OCI-LY3 (cell line): ENCODE data around the gene NTN3.

Source experiments
- H2AFZ ChIP-seq: fragments of 200-600, 300-600 bp; shearing (Covaris generic); 2 replicates; pipeline ENCODE4 v1.6.0; 2014; ENCODE audit warnings: antibody characterized with exemption, low read depth, low read length
- H3K27ac ChIP-seq: fragments of 200-600, 300-600 bp; sonication (generic); 2 replicates; pipeline ENCODE4 v1.5.1; 2014; ENCODE audit warnings: mild to moderate bottlenecking, low read length, moderate library complexity, mixed read lengths
- H3K27me3 ChIP-seq: fragments of 200-600, 300-600 bp; sonication (generic); 2 replicates; pipeline ENCODE4 v1.6.1; 2014; ENCODE audit warnings: low read depth, low read length, mixed read lengths
- H3K36me3 ChIP-seq: fragments of 200-600, 300-600 bp; sonication (generic); replicated peaks from 2 replicates; pipeline ENCODE3; 2014; ENCODE audit warnings: low read depth, low read length, mixed read lengths
- H3K4me1 ChIP-seq: fragments of 300-600, 200-600 bp; sonication (generic); 2 replicates; pipeline ENCODE4 v1.6.1; 2014; ENCODE audit warnings: low read length, mixed read lengths
- H3K4me2 ChIP-seq: fragments of 200-600, 300-600 bp; sonication (generic); 2 replicates; pipeline ENCODE4 v1.6.1; 2014; ENCODE audit warnings: low read length, mixed read lengths
- H3K4me3 ChIP-seq: fragments of 300-600, 200-600 bp; sonication (generic); 2 replicates; pipeline ENCODE4 v1.5.1; 2014; ENCODE audit warnings: antibody characterized with exemption, mild to moderate bottlenecking, low read length, moderate library complexity
- H3K79me2 ChIP-seq: fragments of 300-600, 200-600 bp; shearing (Covaris generic); 2 replicates; pipeline ENCODE4 v1.6.1; 2014; ENCODE audit warnings: mild to moderate bottlenecking, low read length, mixed read lengths
- H3K9ac ChIP-seq: fragments of 300-600, 200-600 bp; shearing (Covaris generic); 2 replicates; pipeline ENCODE4 v1.6.0; 2014; ENCODE audit warnings: mild to moderate bottlenecking, low read length, moderate library complexity
- H3K9me3 ChIP-seq: fragments of 200-600, 300-600 bp; shearing (Covaris generic); 2 replicates; pipeline ENCODE4 v1.6.1; 2014; ENCODE audit warnings: low read length, mixed read lengths; ENCODE audit not compliant: insufficient read depth
- H4K20me1 ChIP-seq: fragments of 200-600, 300-600 bp; sonication (generic); 2 replicates; pipeline ENCODE4 v1.6.1; 2016; ENCODE audit warnings: low read length, mixed read lengths; ENCODE audit not compliant: insufficient read depth
- CTCF ChIP-seq: fragments of 200-600, 300-600 bp; sonication (generic); IDR thresholded peaks from 2 replicates; pipeline ENCODE4 v1.5.1; 2014; ENCODE audit warnings: antibody characterized with exemption, low read length, low read depth
- EZH2phosphoT487 ChIP-seq: fragments of 200-600 bp; shearing (Covaris generic); IDR thresholded peaks from 2 replicates; pipeline ENCODE4 v1.6.1; 2018; ENCODE audit warnings: antibody characterized with exemption, mixed run types, low read depth

Gene NTN3

GRCh38 chr16:2469399-2470233 is 1.5 kb upstream of the NTN3 start:
- Histone ChIP-seq H3K27ac (no peak overlapping the region), H4K20me1 (no peaks in the 10 kb centered on the region), H3K4me3 (peak overlapping the region; percentile 72), H3K4me1 (peaks cover 30% of the 10 kb centered on the region), H3K36me3 (no peaks in the 10 kb centered on the region), H3K9ac (peak overlapping the region; percentile 42), H3K4me2 (peak overlapping the region; percentile 77), H3K79me2 (peaks cover 4% of the 10 kb centered on the region; the same call in 1 of the 2 replicates), H2AFZ (no peak overlapping the region), H3K27me3 (peaks cover 25% of the 10 kb centered on the region), H3K9me3 (no peaks in the 10 kb centered on the region)
- TF ChIP-seq CTCF (no peak), EZH2phosphoT487 (no peak)

DNA sequence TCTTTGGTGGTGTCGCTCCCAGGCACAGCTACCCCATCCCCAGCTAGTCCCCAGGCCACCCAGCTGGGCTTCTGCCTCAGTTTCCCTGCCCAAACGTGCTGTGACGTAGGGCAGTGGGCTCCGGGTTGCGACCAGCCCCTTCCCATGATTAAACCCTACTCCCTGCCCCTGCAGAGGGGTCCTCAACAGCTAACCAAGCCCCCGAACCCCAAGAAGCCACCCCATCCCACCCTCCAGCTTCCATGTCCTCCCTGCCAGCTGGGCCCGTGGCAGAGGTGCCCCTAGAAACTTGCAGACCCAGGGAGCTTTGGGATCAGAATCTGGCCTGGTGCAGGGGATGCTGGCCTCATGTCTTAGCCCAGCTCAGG is 879 bp upstream of the NTN3 start:
- no peak overlapping the region for H2AFZ ChIP-seq
- H3K9ac ChIP-seq, result no peak overlapping the region
- H3K27ac ChIP-seq, result no peak overlapping the region
- H3K79me2 ChIP-seq, result peaks cover 4% of the 10 kb centered on the region; the same call in 1 of the 2 replicates
- TF ChIP-seq CTCF (no peak), EZH2phosphoT487 (no peak)
- H3K36me3 ChIP-seq, result no peaks in the 10 kb centered on the region
- no peaks in the 10 kb centered on the region for H4K20me1 ChIP-seq
- H3K4me3 ChIP-seq, result no peak overlapping the region
- H3K4me2 ChIP-seq, result no peak overlapping the region
- no peaks in the 10 kb centered on the region for H3K9me3 ChIP-seq
- peaks cover 25% of the 10 kb centered on the region for H3K27me3 ChIP-seq
- H3K4me1 ChIP-seq, result peaks cover 30% of the 10 kb centered on the region

DNA sequence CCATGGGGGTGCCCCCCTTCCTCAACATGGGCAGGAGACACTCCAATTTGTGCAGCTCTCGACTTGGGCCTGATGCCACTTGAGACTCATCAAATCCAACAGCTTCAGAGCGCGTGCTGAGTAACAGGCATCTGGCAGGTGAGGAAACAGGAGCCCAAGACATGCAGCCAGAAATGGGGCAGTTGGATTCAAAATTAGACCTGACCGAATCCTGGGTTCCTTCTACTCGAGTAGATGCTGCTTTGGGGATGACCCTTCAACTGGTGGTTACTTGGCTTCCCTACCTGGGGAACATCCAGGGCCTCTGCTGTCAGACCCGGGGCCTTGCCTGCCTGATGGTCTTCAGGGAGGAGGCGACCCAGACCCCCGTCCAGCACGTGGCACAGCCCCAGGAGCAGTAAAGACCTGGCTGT is 488 bp upstream of the NTN3 start:
- H3K4me1 ChIP-seq, result peaks cover 30% of the 10 kb centered on the region
- H3K36me3 ChIP-seq, result no peaks in the 10 kb centered on the region
- H3K27ac ChIP-seq, result no peak overlapping the region
- H3K4me3 ChIP-seq, result no peak overlapping the region
- H3K9ac ChIP-seq, result no peak overlapping the region
- H3K9me3 ChIP-seq, result no peaks in the 10 kb centered on the region
- H3K79me2 ChIP-seq, result peaks cover 5% of the 10 kb centered on the region; the same call in 1 of the 2 replicates
- no peak overlapping the region for H2AFZ ChIP-seq
- TF ChIP-seq CTCF (no peak), EZH2phosphoT487 (no peak)
- no peaks in the 10 kb centered on the region for H4K20me1 ChIP-seq
- H3K27me3 ChIP-seq, result peaks cover 25% of the 10 kb centered on the region
- no peak overlapping the region for H3K4me2 ChIP-seq

DNA sequence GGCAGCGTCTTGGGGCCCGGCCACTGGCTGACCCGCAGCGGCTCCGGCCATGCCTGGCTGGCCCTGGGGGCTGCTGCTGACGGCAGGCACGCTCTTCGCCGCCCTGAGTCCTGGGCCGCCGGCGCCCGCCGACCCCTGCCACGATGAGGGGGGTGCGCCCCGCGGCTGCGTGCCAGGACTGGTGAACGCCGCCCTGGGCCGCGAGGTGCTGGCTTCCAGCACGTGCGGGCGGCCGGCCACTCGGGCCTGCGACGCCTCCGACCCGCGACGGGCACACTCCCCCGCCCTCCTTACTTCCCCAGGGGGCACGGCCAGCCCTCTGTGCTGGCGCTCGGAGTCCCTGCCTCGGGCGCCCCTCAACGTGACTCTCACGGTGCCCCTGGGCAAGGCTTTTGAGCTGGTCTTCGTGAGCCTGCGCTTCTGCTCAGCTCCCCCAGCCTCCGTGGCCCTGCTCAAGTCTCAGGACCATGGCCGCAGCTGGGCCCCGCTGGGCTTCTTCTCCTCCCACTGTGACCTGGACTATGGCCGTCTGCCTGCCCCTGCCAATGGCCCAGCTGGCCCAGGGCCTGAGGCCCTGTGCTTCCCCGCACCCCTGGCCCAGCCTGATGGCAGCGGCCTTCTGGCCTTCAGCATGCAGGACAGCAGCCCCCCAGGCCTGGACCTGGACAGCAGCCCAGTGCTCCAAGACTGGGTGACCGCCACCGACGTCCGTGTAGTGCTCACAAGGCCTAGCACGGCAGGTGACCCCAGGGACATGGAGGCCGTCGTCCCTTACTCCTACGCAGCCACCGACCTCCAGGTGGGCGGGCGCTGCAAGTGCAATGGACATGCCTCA is 773 bp downstream of the NTN3 start:
- H3K4me2 ChIP-seq, result no peak overlapping the region
- peaks cover 36% of the 10 kb centered on the region for H3K4me1 ChIP-seq
- no peak overlapping the region for H3K9ac ChIP-seq
- no peaks in the 10 kb centered on the region for H3K9me3 ChIP-seq
- no peaks in the 10 kb centered on the region for H3K36me3 ChIP-seq
- TF ChIP-seq CTCF (no peak), EZH2phosphoT487 (no peak)
- no peak overlapping the region for H3K27ac ChIP-seq
- peaks cover 25% of the 10 kb centered on the region for H3K27me3 ChIP-seq
- no peak overlapping the region for H2AFZ ChIP-seq
- H3K4me3 ChIP-seq, result no peak overlapping the region
- peaks cover 7% of the 10 kb centered on the region; the same call in 1 of the 2 replicates for H4K20me1 ChIP-seq
- peaks cover 11% of the 10 kb centered on the region; the same call in 1 of the 2 replicates for H3K79me2 ChIP-seq
